SK-N-SH treated with all-trans-retinoic acid at 6 μM for 48 hours (cell line): ENCODE data around the gene PKDCC.

Source experiments
- SNAI2 ChIP-seq: fragments of 250-450 bp; sonication (Bioruptor Pico); IDR thresholded peaks from 2 replicates; pipeline ENCODE4 v1.5.0; 2020; ENCODE audit warnings: mild to moderate bottlenecking, moderate library complexity
- ZNF70 ChIP-seq: fragments of 450-650 bp; formaldehyde crosslinking; IDR thresholded peaks from 2 replicates; pipeline ENCODE4 v1.5.0; 2020; ENCODE audit warnings: mild to moderate bottlenecking, moderate library complexity
- ZNF8 ChIP-seq: fragments of 450-650 bp; formaldehyde crosslinking; IDR thresholded peaks from 2 replicates; pipeline ENCODE4 v1.5.0; 2020; ENCODE audit warnings: mild to moderate bottlenecking, moderate library complexity
- TF ChIP-seq, protein P1 (sequence below): fragments of 250-450 bp; sonication (Bioruptor Pico); IDR thresholded peaks from 2 replicates; pipeline ENCODE4 v1.8.0; 2020; ENCODE audit warnings: mild to moderate bottlenecking, moderate library complexity, borderline replicate concordance

DNA sequence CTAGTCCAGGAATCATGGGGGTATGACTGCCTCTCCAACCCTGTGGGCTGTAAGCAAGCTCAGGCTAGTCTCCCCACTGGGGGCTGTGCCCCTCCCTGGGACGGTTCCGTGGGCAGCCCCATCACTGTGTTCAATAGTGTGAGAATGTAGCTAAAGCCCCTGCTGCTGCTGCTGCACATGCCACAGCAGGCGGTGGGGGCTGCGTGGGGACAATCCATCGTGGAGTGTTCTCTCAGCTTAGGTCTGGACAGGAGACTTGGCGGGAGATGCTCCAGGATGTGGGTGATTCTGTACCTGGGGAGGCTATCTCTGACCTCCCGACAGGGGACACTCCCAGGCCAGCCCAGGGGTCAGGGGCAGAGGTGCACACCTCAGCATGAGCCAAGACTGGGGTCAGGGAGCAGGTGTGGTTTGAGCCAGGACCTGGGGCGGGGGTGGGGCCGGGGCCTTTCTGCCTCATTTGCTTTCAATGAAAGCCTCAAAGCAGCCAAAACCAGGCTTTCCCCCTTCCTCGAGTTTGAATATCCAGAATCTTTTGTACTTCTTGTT, 10.2 kb downstream of the PKDCC start:
- TF ChIP-seq ZNF8 (no peak), SNAI2 (no peak), ZNF70 (CRISPR knock-in tag) (no peak)
- TF ChIP-seq, protein P1, sequence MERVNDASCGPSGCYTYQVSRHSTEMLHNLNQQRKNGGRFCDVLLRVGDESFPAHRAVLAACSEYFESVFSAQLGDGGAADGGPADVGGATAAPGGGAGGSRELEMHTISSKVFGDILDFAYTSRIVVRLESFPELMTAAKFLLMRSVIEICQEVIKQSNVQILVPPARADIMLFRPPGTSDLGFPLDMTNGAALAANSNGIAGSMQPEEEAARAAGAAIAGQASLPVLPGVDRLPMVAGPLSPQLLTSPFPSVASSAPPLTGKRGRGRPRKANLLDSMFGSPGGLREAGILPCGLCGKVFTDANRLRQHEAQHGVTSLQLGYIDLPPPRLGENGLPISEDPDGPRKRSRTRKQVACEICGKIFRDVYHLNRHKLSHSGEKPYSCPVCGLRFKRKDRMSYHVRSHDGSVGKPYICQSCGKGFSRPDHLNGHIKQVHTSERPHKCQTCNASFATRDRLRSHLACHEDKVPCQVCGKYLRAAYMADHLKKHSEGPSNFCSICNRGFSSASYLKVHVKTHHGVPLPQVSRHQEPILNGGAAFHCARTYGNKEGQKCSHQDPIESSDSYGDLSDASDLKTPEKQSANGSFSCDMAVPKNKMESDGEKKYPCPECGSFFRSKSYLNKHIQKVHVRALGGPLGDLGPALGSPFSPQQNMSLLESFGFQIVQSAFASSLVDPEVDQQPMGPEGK (CRISPR knock-in tag): no peak
